SKM-1 (cell line): Measurements from ENCODE around the gene TTC32.
"Not testable (repeated sequence)": the region's sequence is repeated elsewhere in the genome, so short reads cannot be mapped to it uniquely, and the experiment has no call there.

Experiments
- DNase-seq: peaks from one replicate; lab custom pipeline; 2025; ENCODE audit not compliant: unreplicated experiment; lab: John Stamatoyannopoulos, UW

Gene TTC32

GRCh38 chr2:19901442-19902215, at the start of gene TTC32:
TSS of gene TTC32 (minus strand) at chr2:19901983. CDS start at chr2:19901854, 129 bp downstream.
- DNase-seq: peak; percentile 92

GRCh38 chr2:19949071-19949470, 47.3 kb upstream of the TTC32 start:
- no peak for DNase-seq

- no peak for DNase-seq
These were observed 45.6 kb upstream of the TTC32 start for GRCh38 chr2:19947184-19947940.

- no peak for DNase-seq
These were observed 42.5 kb upstream of the TTC32 start for GRCh38 chr2:19944205-19944845.

GRCh38 chr2:19943189-19943588, 41.4 kb upstream of the TTC32 start:
- DNase-seq: no peak

- no peak for DNase-seq
These were observed 40.4 kb upstream of the TTC32 start for GRCh38 chr2:19942199-19942598.

- no peak for DNase-seq
These were observed 35.2 kb upstream of the TTC32 start for GRCh38 chr2:19937004-19937403.

- DNase-seq: no peak
These were observed 34.4 kb upstream of the TTC32 start for GRCh38 chr2:19936203-19936602.

GRCh38 chr2:19933351-19933981, 31.7 kb upstream of the TTC32 start:
- no peak for DNase-seq

GRCh38 chr2:19932928-19933327, 31.1 kb upstream of the TTC32 start:
- no peak for DNase-seq

- DNase-seq: no peak
These were observed 27.4 kb upstream of the TTC32 start for GRCh38 chr2:19929226-19929625.

- not testable (repeated sequence) for DNase-seq
These were observed 26.0 kb upstream of the TTC32 start for GRCh38 chr2:19927816-19928215.

GRCh38 chr2:19924526-19924925, 22.7 kb upstream of the TTC32 start:
- DNase-seq: not testable (repeated sequence)

- not testable (repeated sequence) for DNase-seq
These were observed 20.4 kb upstream of the TTC32 start for GRCh38 chr2:19922188-19922587.

GRCh38 chr2:19916385-19916950, 14.7 kb upstream of the TTC32 start:
- no peak for DNase-seq

- DNase-seq: no peak
These were observed 12.6 kb upstream of the TTC32 start for GRCh38 chr2:19914266-19914975.

GRCh38 chr2:19911808-19912509, 10.2 kb upstream of the TTC32 start:
- no peak for DNase-seq

GRCh38 chr2:19902216-19902740, 495 bp upstream of the TTC32 start:
- DNase-seq: no peak

GRCh38 chr2:19900931-19901441, 797 bp downstream of the TTC32 start:
- DNase-seq: no peak
